ENCODE measurements around the gene DYNC1I1. TPM values are rescaled to one million over a fixed set of nuclear protein-coding genes. Genes with fewer than 3 reads are reported as not detected.

The DYNC1I1 gene
- total RNA-seq, 1 experiment from 2014 or later = 3.2 TPM

- Histone ChIP-seq H3T11ph (ENCODE audit: low read length) (no peak overlapping the region), H3K4me1 (ENCODE audit: insufficient read depth, low read length) (no peaks in the 10 kb centered on the region), H2BK20ac (ENCODE audit: low read depth, low read length, poor library complexity, severe bottlenecking) (no peak overlapping the region), H4K5ac (ENCODE audit: insufficient read length, low read depth, low read length) (no peak overlapping the region), H3K23me2 (ENCODE audit: insufficient read length, low read depth, low read length, poor library complexity, severe bottlenecking) (no peaks in the 10 kb centered on the region), H3K27ac (ENCODE audit: insufficient read length, low read depth, low read length) (no peak overlapping the region), H2AFZ (ENCODE audit: low read length) (no peak overlapping the region), H3K56ac (ENCODE audit: insufficient read length, low read depth, low read length) (no peak overlapping the region), H2BK120ac (ENCODE audit: low read depth, low read length, poor library complexity, severe bottlenecking) (no peak overlapping the region), H3K79me1 (ENCODE audit: insufficient read depth, low read depth, low read length, poor library complexity, severe bottlenecking) (no peaks in the 10 kb centered on the region), H3K4ac (ENCODE audit: low read depth, low read length) (no peak overlapping the region), H4K8ac (replicated peaks; ENCODE audit: insufficient read length, low read depth, low read length) (no peak overlapping the region), H4K91ac (ENCODE audit: insufficient read length, low read depth, low read length) (no peak overlapping the region), H3K9me3 (ENCODE audit: control insufficient read depth, low read depth, low read length) (no peaks in the 10 kb centered on the region), H3K27me3 (ENCODE audit: insufficient read depth, low read length) (no peaks in the 10 kb centered on the region), H3K23ac (ENCODE audit: insufficient read length, low read depth, low read length) (no peak overlapping the region), H3K4me2 (ENCODE audit: insufficient read depth, insufficient read length, low read length) (no peak overlapping the region), H3K18ac (ENCODE audit: insufficient read length, low read depth, low read length) (no peak overlapping the region), H2BK15ac (ENCODE audit: low read depth, low read length) (no peak overlapping the region), H2BK12ac (ENCODE audit: insufficient read length, low read depth, low read length) (no peak overlapping the region), H2BK5ac (ENCODE audit: insufficient read length, low read length) (no peak overlapping the region), H3K9ac (ENCODE audit: extremely low read depth, insufficient read length, low read length) (no peak overlapping the region), H2AK5ac (ENCODE audit: insufficient read length, low read length) (no peak overlapping the region), H4K20me1 (ENCODE audit: control insufficient read depth, insufficient read depth, insufficient read length) (no peaks in the 10 kb centered on the region), H3K79me2 (ENCODE audit: insufficient read depth, low read length) (no peaks in the 10 kb centered on the region), H3K14ac (ENCODE audit: insufficient read depth, low read length) (no peak overlapping the region)
- no peak for DNase-seq
- Mint-ChIP-seq H3K27ac (no peak overlapping the region), H3K27me3 (ENCODE audit: low read depth) (no peaks in the 10 kb centered on the region), H3K4me1 (0 out of 4 replicates have a peak, but pooled peaks cover 0 to under 1% of the 10 kb centered on the region in 2 experiments), H3K36me3 (ENCODE audit: insufficient read depth in 1 of 3, low read depth in 3 of 3) (no peaks in the 10 kb centered on the region), H3K9me3 (no peaks in the 10 kb centered on the region), H3K4me3 (no peak overlapping the region)
- no CpG with 5 or more reads among the region's 8 CpGs for WGBS (ENCODE audit: extremely low coverage, insufficient read length, low lambda C conversion rate)
- TF ChIP-seq, protein P1, sequence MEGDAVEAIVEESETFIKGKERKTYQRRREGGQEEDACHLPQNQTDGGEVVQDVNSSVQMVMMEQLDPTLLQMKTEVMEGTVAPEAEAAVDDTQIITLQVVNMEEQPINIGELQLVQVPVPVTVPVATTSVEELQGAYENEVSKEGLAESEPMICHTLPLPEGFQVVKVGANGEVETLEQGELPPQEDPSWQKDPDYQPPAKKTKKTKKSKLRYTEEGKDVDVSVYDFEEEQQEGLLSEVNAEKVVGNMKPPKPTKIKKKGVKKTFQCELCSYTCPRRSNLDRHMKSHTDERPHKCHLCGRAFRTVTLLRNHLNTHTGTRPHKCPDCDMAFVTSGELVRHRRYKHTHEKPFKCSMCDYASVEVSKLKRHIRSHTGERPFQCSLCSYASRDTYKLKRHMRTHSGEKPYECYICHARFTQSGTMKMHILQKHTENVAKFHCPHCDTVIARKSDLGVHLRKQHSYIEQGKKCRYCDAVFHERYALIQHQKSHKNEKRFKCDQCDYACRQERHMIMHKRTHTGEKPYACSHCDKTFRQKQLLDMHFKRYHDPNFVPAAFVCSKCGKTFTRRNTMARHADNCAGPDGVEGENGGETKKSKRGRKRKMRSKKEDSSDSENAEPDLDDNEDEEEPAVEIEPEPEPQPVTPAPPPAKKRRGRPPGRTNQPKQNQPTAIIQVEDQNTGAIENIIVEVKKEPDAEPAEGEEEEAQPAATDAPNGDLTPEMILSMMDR (conservative IDR thresholded peaks at IDR 0.05) = no peak
Observed at GRCh38 chr7:95951997-95952795, 179.8 kb downstream of the DYNC1I1 start.
